ENCODE results near the gene KIF5C.

The KIF5C gene

DNA sequence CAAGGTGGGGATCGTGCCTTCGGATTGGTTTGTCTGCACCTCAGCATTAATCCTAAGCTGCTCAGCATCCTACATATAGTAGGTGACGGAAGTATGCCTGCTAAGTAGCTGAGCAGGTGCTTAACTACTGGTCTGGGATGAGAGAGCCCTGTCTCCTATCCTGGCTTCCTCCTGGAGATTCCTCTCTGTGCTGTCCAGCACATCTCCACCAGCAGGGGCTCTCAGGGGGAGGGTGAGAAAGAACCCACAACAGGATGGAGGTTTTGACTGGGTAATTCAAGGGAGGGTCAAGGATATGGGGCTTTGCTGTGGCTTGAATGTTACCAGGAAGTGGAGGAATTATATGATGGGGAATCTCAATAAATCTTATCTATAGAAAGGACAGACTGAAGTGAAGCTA lies 45.4 kb upstream of the KIF5C start:
- Histone ChIP-seq H3K4me2 (ENCODE audit: low read depth, low read length, poor library complexity, severe bottlenecking) (no peak overlapping the region), H3K79me2 (ENCODE audit: insufficient read depth, low read length) (no peaks in the 10 kb centered on the region), H3K9me2 (replicated peaks; ENCODE audit: low read depth, low read length) (no peaks in the 10 kb centered on the region), H3K27me3 (ENCODE audit: insufficient read depth, low read length, poor library complexity, severe bottlenecking) (no peaks in the 10 kb centered on the region), H4K20me1 (ENCODE audit: insufficient read depth, low read length, poor library complexity, severe bottlenecking) (no peaks in the 10 kb centered on the region), H3K36me3 (ENCODE audit: insufficient read depth, low read length) (no peaks in the 10 kb centered on the region), H3K4me1 (ENCODE audit: insufficient read depth, low read length, poor library complexity, severe bottlenecking) (no peaks in the 10 kb centered on the region), H3K9me3 (ENCODE audit: insufficient read depth, low read depth, low read length) (no peaks in the 10 kb centered on the region), H2AFZ (ENCODE audit: low read length) (no peak overlapping the region), H3F3A (ENCODE audit: low read depth) (no peaks in the 10 kb centered on the region), H3K4me3 (ENCODE audit: low read length, poor library complexity, severe bottlenecking) (no peak overlapping the region), H3K9ac (ENCODE audit: low read depth, low read length, poor library complexity, severe bottlenecking) (no peak overlapping the region)
- TF ChIP-seq, protein P1, sequence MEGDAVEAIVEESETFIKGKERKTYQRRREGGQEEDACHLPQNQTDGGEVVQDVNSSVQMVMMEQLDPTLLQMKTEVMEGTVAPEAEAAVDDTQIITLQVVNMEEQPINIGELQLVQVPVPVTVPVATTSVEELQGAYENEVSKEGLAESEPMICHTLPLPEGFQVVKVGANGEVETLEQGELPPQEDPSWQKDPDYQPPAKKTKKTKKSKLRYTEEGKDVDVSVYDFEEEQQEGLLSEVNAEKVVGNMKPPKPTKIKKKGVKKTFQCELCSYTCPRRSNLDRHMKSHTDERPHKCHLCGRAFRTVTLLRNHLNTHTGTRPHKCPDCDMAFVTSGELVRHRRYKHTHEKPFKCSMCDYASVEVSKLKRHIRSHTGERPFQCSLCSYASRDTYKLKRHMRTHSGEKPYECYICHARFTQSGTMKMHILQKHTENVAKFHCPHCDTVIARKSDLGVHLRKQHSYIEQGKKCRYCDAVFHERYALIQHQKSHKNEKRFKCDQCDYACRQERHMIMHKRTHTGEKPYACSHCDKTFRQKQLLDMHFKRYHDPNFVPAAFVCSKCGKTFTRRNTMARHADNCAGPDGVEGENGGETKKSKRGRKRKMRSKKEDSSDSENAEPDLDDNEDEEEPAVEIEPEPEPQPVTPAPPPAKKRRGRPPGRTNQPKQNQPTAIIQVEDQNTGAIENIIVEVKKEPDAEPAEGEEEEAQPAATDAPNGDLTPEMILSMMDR (conservative IDR thresholded peaks at IDR 0.05; ENCODE audit: low read length) = no peak
- no peak for TF ChIP-seq EZH2phosphoT487 (IDR thresholded peaks at IDR 0.05; ENCODE audit: borderline replicate concordance)

DNA sequence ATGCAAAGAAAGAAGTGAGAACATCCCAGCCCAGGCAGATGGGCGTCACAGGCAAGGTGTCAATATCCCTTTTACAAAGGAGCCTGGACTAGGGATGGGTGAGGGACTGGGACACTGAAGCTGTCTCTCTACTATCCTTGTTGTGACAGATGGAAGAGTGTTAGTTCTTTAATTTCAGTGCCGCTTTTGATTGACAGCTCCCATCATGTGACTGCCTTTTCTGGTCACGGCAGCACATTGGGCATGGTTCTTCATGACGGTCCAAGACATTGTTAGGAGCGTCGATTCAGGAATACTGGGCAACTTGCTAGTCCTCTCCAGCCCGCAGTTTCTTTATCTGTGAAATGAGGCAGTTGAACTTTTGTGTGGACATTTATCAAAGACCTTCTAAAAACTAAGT lies 42.4 kb upstream of the KIF5C start:
- Histone ChIP-seq H2AFZ (ENCODE audit: low read length) (no peak overlapping the region), H3K79me2 (ENCODE audit: insufficient read depth, low read length) (no peaks in the 10 kb centered on the region), H3K9me3 (ENCODE audit: insufficient read depth, low read depth, low read length) (no peaks in the 10 kb centered on the region), H3K4me3 (ENCODE audit: low read length, poor library complexity, severe bottlenecking) (no peak overlapping the region), H4K20me1 (ENCODE audit: insufficient read depth, low read length, poor library complexity, severe bottlenecking) (no peaks in the 10 kb centered on the region), H3K4me1 (ENCODE audit: insufficient read depth, low read length, poor library complexity, severe bottlenecking) (no peaks in the 10 kb centered on the region), H3K9ac (ENCODE audit: low read depth, low read length, poor library complexity, severe bottlenecking) (no peak overlapping the region), H3K4me2 (ENCODE audit: low read depth, low read length, poor library complexity, severe bottlenecking) (no peak overlapping the region), H3K9me2 (replicated peaks; ENCODE audit: low read depth, low read length) (no peaks in the 10 kb centered on the region), H3K36me3 (ENCODE audit: insufficient read depth, low read length) (no peaks in the 10 kb centered on the region), H3F3A (ENCODE audit: low read depth) (no peaks in the 10 kb centered on the region), H3K27me3 (ENCODE audit: insufficient read depth, low read length, poor library complexity, severe bottlenecking) (no peaks in the 10 kb centered on the region)
- TF ChIP-seq EZH2phosphoT487 (IDR thresholded peaks at IDR 0.05; ENCODE audit: borderline replicate concordance) = no peak
- TF ChIP-seq, protein P1 (conservative IDR thresholded peaks at IDR 0.05; ENCODE audit: low read length) = no peak

DNA sequence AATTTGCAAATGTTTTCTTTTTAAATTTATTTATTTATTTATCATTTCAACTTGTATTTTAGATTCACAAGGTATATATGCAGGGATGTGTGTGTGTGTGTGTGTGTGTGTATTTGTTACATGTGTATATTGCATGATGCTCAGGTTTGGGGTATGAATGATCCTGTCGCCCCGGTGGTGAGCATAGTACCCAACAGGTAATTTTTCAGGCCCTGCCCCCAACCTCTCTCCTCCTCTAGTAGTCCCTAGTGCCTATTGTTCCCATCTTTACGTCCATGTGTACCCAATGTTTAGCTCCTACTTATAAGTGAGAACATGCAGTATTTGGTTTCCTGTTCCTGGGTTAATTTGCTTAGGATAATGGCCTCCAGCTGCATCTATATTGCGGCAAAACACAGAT lies 33.0 kb upstream of the KIF5C start:
- TF ChIP-seq, protein P1 (conservative IDR thresholded peaks at IDR 0.05; ENCODE audit: low read length) = no peak
- TF ChIP-seq EZH2phosphoT487 (IDR thresholded peaks at IDR 0.05; ENCODE audit: borderline replicate concordance) = no peak
- no peaks in the 10 kb centered on the region for H4K20me1 ChIP-seq (ENCODE audit: insufficient read depth, low read length, poor library complexity, severe bottlenecking)

More for the DNA sequence above, 33.0 kb upstream of the KIF5C start:
- H3K9ac ChIP-seq (ENCODE audit: low read depth, low read length, poor library complexity, severe bottlenecking) = no peak overlapping the region
- H3F3A ChIP-seq (ENCODE audit: low read depth) = no peaks in the 10 kb centered on the region
- H3K79me2 ChIP-seq (ENCODE audit: insufficient read depth, low read length) = no peaks in the 10 kb centered on the region
- H3K4me3 ChIP-seq (ENCODE audit: low read length, poor library complexity, severe bottlenecking) = no peak overlapping the region
- no peaks in the 10 kb centered on the region for H3K27me3 ChIP-seq (ENCODE audit: insufficient read depth, low read length, poor library complexity, severe bottlenecking)
- peaks cover 3% of the 10 kb centered on the region; the same call in 1 of the 2 replicates for H3K9me3 ChIP-seq (ENCODE audit: insufficient read depth, low read depth, low read length)
- no peaks in the 10 kb centered on the region for H3K4me1 ChIP-seq (ENCODE audit: insufficient read depth, low read length, poor library complexity, severe bottlenecking)
- H3K36me3 ChIP-seq (ENCODE audit: insufficient read depth, low read length) = no peaks in the 10 kb centered on the region
- no peak overlapping the region for H2AFZ ChIP-seq (ENCODE audit: low read length)
- H3K4me2 ChIP-seq (ENCODE audit: low read depth, low read length, poor library complexity, severe bottlenecking) = no peak overlapping the region
- H3K9me2 ChIP-seq (replicated peaks; ENCODE audit: low read depth, low read length) = 0 out of 2 replicates have a peak, but pooled peaks cover 4% of the 10 kb centered on the region
